Adrenal gland (tissue), 5 donors: Measurements from ENCODE around the gene JPH2.

Experiments used
- CTCF ChIP-seq, 6 experiments: fragments of 450-650 bp in 4 of 6; fragments of 200-600 bp in 2 of 6; sonication (generic) in 1 of 6; IDR thresholded peaks; 1 replicate in 5 of 6; 2 replicates in 1 of 6; pipeline versions ENCODE4 v1.5.1 to v1.8.0; 2016 to 2021; ENCODE audit warnings: antibody characterized with exemption in 6 of 6, mild to moderate bottlenecking in 2 of 6, moderate library complexity in 1 of 6
- POLR2A ChIP-seq, 2 donors: fragments of 450-650 bp; IDR thresholded peaks; one replicate each; pipeline ENCODE4 v1.6.1; 2017; ENCODE audit warnings: antibody characterized with exemption in 2 of 2, mild to moderate bottlenecking in 2 of 2, moderate library complexity in 1 of 2
- donor health status: DM: no; HTN: no; CAD: no.

- TF ChIP-seq POLR2A (IDR thresholded peaks at IDR 0.05) = no peak
- TF ChIP-seq CTCF (IDR thresholded peaks at IDR 0.05) = no peak
These were observed 96.9 kb downstream of the JPH2 start for GRCh38 chr20:44089987-44090674.
